ENCODE measurements around the gene GJA3. TPM values are rescaled to one million over a fixed set of nuclear protein-coding genes. Genes with fewer than 3 reads are reported as not detected.

Gene GJA3
- total RNA-seq, 4 donors from 2014 or later: 0.11 to 0.54 (median 0.41) TPM

DNA sequence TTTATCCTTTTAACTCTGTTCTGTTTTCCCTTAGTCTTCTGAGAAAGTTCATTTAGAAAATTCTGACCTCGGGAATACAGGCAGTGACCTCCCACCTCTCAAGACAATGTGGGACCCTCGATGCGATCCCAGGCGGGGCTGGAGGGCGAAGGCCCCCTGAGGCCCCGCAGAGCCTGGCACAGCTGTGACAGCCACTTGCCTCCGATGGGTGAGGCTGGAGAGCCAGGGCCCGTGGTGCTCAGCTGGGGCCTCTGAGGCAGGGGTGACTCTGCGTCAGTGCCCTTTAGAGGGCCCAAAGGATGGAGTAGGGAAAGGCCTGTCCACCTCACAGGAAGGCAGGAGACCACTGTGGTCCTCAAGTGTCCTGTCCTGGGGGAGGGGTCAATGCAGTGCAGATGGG, 10.3 kb downstream of the GJA3 start:
- 87 to 91% methylated on average over 9 of the region's 9 CpGs for WGBS, 2 donors
- H3K4me3 ChIP-seq (replicated peaks in 1 of 3): no peak overlapping the region
- intact Hi-C loops (cut with DNase I): no loop called here
- no peaks in the 10 kb centered on the region for H3K9me3 ChIP-seq
- no peak overlapping the region for H3K27ac ChIP-seq
- DNase-seq: no peak
- no peaks in the 10 kb centered on the region for H3K36me3 ChIP-seq
- no peak for TF ChIP-seq POLR2A (IDR thresholded peaks at IDR 0.05)
- TF ChIP-seq, protein P1, sequence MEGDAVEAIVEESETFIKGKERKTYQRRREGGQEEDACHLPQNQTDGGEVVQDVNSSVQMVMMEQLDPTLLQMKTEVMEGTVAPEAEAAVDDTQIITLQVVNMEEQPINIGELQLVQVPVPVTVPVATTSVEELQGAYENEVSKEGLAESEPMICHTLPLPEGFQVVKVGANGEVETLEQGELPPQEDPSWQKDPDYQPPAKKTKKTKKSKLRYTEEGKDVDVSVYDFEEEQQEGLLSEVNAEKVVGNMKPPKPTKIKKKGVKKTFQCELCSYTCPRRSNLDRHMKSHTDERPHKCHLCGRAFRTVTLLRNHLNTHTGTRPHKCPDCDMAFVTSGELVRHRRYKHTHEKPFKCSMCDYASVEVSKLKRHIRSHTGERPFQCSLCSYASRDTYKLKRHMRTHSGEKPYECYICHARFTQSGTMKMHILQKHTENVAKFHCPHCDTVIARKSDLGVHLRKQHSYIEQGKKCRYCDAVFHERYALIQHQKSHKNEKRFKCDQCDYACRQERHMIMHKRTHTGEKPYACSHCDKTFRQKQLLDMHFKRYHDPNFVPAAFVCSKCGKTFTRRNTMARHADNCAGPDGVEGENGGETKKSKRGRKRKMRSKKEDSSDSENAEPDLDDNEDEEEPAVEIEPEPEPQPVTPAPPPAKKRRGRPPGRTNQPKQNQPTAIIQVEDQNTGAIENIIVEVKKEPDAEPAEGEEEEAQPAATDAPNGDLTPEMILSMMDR (IDR thresholded peaks at IDR 0.05): no peak
- no peaks in the 10 kb centered on the region for H3K4me1 ChIP-seq
- H3K27me3 ChIP-seq: no peaks in the 10 kb centered on the region

DNA sequence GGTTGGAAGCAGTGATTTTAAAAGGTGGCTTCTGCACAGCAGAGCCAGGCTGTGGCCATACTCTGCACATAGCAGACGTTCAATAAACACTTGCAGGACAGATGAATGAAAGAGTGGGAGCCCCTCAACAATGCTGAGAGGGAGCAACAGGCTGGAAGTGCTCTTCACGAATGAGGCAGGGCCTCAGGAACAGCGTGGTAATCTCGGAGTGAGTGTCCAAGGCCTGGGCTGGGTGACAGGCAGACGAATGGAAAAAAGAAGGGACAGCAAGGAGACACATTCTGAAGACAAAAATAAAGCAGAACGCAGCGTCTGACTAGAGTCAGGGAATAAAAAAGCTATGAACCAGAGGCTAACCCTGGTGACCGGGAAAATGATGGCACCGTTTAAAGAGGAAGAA, 11.1 kb downstream of the GJA3 start:
- no peaks in the 10 kb centered on the region for H3K27me3 ChIP-seq
- no peaks in the 10 kb centered on the region for H3K36me3 ChIP-seq
- no peaks in the 10 kb centered on the region for H3K4me1 ChIP-seq
- WGBS, 2 donors: 67 to 68% methylated on average over 9 of the region's 9 CpGs
- intact Hi-C loops (cut with DNase I): no loop called here
- no peak for DNase-seq
- H3K4me3 ChIP-seq (replicated peaks in 1 of 3): no peak overlapping the region
- H3K9me3 ChIP-seq: no peaks in the 10 kb centered on the region
- no peak overlapping the region for H3K27ac ChIP-seq
- TF ChIP-seq POLR2A (IDR thresholded peaks at IDR 0.05): no peak
- TF ChIP-seq, protein P1 (IDR thresholded peaks at IDR 0.05): no peak

DNA sequence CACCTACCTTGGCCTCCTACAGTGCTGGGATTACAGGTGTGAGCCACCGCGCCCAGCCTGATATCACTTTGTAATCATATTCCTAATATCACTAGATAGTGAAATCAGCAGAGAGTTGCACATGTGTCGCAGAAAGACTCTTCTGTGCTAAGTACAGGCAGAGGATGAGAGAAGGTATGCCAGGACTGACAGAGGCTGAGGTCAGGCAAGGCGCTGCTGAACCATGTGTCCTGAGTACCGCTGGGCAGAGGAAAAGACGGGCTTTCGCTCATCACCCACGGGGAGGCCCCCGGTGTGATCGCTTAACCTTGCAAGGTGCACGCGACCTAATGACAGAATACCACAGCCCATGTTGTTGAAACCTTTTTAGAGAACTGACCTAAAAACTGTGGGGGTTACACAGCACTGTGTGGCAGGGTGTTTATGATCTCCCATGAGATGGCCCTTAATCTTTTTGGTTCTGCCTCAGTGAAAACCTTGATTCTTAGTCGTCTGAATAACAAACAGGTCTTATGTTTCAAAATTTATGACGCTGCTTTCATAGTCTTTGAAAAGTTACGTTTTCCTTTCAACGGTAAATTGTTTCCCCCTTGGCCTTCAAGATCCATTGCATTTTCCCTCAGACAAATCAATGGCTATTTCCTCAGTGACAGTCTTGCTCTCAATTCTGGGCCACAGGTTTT, 12.2 kb downstream of the GJA3 start:
- intact Hi-C loops (cut with DNase I): no loop called here
- 91 to 92% methylated on average over 16 of the region's 16 CpGs for WGBS, 2 donors

DNA sequence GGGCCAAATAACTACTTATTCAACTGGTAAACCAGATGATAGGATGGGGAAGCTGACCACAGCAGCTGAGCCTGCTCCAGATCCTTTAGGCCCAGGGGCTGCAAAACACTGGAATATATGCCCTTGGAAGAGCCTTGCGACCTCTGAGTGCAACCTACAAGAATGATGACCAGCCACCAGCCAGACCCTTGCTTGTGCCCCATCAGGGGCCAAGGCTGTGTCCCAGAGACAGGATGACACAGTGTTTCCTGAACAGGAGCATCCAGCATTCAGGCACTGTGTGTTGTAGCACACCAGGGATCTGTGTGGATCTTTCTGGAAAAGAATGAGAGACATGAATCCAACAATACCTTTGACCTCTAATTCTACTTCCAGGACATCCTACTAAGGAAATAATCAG, 14.5 kb downstream of the GJA3 start:
- Histone ChIP-seq H3K4me3 (replicated peaks in 1 of 3) (no peak overlapping the region), H3K4me1 (peaks cover 0 to 7% of the 10 kb centered on the region in 2 donors), H3K36me3 (no peaks in the 10 kb centered on the region), H3K9me3 (no peaks in the 10 kb centered on the region), H3K27ac (no peak overlapping the region), H3K27me3 (no peaks in the 10 kb centered on the region)
- DNase-seq: no peak
- no peak for TF ChIP-seq POLR2A (IDR thresholded peaks at IDR 0.05)
- TF ChIP-seq, protein P1 (IDR thresholded peaks at IDR 0.05): no peak
- intact Hi-C loops (cut with DNase I): no loop called here
- WGBS, 2 donors: 92 to 100% methylated on average over 1 of the region's 1 CpG

More for the DNA sequence above, 12.2 kb downstream of the GJA3 start:
- no peak overlapping the region for H3K27ac ChIP-seq
- no peaks in the 10 kb centered on the region for H3K36me3 ChIP-seq
- H3K9me3 ChIP-seq: no peaks in the 10 kb centered on the region
- H3K4me1 ChIP-seq: no peaks in the 10 kb centered on the region
- no peaks in the 10 kb centered on the region for H3K27me3 ChIP-seq
- no peak overlapping the region for H3K4me3 ChIP-seq (replicated peaks in 1 of 3)
- DNase-seq: no peak
- TF ChIP-seq, protein P1 (IDR thresholded peaks at IDR 0.05): no peak
- no peak for TF ChIP-seq POLR2A (IDR thresholded peaks at IDR 0.05)

DNA sequence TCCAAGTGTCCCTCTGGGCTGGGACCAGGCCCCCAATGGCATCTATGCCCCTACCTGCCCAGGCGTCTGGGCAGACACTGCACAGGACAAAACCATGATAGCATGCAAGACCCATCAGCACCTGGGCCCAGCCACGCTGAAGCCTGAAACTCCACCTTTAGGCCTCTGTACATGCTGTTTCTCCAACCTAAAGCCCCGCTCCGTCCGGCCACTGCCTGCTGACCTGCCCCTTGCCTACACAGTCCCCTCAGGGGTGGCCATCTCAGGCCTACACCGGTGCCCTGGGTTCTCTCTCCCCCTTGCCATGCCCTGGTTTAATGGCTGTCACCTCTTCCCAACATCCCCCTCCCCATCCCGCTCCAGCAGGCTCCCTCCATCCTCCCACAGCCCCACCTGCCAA, 15.3 kb downstream of the GJA3 start:
- Histone ChIP-seq H3K27me3 (no peaks in the 10 kb centered on the region), H3K4me1 (peaks cover 0 to 7% of the 10 kb centered on the region in 2 donors), H3K27ac (no peak overlapping the region), H3K9me3 (no peaks in the 10 kb centered on the region), H3K36me3 (no peaks in the 10 kb centered on the region), H3K4me3 (replicated peaks in 1 of 3) (no peak overlapping the region)
- TF ChIP-seq, protein P1 (IDR thresholded peaks at IDR 0.05): no peak
- no peak for TF ChIP-seq POLR2A (IDR thresholded peaks at IDR 0.05)
- no peak for DNase-seq
- intact Hi-C loops (cut with DNase I): no loop called here
- WGBS, 2 donors: 85 to 95% methylated on average over 7 of the region's 7 CpGs
